Retina (tissue), 1 donor: ENCODE data around the gene CALML3.

Experiments
- DNase-seq: peaks from one replicate; pipeline ENCODE4 v3.0.0-alpha.2; 2016

Gene CALML3

DNA sequence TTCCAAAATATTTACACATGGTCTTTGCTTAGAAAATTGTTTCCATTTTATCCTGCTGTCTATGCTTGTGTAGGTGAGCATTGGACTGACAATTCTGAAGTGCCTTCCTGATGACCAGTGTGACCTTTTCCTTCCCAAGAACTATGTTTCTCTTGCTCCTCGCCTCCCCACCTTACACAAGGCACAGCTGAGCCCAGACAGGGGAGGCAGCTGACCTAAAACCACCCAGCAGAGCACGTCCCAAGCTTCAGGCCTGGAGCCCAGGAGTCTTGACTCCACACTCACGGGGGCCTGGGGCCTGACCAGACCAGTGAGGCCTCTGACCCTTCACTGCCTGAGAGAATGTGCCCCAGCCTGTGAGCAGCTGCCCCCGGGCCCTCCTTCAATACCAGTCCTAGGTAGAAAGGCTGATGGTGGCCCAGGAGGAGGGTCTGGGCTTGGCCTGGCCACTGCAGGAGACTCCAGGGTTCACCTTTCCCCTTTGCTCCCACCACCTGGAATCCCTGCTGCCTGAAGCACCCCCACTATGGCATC, 32.4 kb upstream of the CALML3 start:
- DNase-seq, result no peak

DNA sequence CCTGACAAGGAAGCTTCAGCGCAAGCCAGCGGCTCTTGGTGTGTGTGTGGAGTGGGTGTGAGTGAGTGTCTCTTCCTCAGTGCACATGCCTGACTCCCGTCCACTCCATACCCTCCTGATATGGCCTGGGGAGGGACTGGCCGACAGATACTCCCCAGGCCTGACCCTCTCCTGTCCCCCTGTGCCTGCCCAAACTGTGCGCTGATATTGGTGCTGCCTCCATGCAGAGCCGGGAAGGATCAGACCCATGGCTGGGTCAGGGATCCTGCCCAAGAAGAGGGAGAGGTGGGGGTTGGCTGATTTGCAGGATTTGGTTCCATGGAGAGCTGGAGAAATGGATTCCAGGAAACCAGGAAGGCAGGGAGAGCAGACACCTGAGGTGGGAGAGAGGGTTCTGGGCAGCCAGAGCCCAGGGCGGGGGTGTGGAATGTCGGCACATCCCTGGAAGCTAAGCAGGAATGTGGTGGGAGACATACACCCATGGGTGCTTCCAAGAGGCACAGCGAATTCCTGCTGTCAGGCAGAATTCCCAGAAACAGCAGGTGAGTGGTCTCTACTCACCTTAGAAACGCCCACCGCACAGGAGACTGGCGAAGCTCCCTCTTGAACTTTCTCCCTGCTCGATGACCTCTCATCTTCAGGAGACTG, 31.7 kb upstream of the CALML3 start:
- DNase-seq, result no peak

DNA sequence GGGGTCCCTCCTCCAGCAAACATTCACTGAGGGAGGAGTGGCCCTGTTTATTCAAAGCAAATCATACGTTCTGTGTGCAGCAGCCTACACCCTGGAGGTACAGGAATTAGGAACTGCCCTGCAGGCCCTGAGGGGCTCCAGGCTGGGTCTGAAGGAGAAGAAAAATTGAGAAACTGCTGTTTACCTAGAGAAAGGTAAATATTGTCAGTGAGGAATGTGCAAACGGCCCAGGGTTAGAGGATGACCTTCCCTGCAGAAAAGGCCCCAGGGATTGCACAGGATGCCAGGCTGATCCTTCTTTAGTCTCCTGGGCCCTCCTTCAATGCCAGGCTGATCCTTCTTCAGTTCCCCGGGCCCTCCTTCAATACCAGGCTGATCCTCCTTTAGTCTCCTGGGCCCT, 31.1 kb upstream of the CALML3 start:
- DNase-seq, result no peak

DNA sequence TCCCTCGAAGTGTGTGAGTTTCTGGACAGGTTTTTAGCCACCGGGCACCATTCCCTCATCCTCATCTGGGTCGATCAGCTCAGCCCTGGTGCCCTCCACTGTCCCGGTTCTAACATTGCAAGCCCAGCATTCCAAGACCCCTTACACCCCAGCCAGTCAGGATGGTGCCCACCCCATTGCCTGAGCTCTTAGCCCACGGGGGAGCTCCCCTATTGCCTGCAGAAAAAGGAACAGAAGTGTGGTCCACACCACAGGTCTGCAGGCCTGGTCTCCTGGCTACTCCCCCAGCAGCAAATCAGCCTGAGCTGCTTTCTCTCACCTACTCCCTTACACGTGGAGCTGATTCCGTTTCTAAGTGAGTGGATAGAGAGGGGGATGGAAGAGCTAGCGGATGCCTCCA, 30.1 kb upstream of the CALML3 start:
- no peak for DNase-seq

DNA sequence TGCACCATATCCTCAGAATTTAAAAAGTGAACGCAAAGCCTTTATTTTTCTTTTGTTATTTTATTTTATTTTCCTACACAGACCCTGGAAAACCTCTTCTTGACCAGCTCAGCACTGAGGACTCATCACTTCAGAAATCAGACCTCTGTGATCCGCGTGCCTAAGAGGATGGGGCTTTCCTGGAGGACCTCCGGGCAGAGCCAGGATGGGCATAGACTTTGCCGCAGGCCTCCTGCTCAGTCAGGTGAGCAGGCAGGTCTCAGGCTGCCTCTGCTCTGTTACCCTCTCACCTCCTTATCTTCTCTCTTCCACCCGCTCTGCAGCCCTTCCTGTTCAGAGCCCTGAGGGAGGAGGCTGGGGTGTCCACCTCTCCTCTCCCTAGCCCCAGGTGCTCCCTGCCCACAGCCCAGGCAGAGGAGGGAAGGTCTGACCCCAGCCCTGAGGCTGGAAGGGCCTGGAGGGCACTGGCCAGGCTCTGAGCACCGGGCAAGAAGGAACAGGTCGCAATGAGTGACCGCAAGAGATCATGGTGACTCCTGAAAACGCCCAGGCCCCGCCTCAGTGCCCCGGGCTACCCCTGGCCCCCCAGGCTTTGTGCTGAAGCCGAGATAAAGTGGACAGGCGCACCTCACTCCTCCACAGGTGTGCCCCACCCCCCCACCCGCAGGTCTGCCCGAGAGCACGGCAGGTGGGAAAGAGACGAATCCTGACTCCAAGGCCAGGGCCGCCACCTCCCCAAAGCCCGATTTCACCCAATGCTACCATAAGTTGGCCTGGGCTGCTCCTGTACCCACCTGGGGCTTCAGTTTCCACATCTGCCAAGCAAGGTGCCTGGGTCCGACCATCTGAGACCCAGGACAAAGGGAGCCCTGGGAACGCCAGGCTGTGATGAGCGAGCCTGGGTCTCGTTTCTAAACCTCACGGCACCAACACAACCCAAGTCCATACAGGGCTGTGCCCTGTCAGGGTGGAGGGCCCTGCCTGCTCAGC, 28.2 kb upstream of the CALML3 start:
- DNase-seq, result no peak

DNA sequence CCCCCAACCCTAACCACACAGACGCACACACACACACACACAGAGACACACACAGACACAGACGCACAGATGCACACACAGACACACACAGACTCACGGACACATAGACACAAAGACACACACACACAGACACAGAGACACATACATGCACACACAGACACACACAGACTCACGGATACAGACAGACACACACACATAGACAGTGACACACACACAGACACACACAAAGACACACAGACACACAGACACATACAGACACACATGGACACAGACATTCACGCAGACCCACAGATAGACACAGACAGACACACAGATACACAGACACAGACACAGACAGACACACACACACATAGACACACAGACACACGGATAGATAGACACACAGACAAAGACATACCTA, 27.5 kb upstream of the CALML3 start:
- no peak for DNase-seq

DNA sequence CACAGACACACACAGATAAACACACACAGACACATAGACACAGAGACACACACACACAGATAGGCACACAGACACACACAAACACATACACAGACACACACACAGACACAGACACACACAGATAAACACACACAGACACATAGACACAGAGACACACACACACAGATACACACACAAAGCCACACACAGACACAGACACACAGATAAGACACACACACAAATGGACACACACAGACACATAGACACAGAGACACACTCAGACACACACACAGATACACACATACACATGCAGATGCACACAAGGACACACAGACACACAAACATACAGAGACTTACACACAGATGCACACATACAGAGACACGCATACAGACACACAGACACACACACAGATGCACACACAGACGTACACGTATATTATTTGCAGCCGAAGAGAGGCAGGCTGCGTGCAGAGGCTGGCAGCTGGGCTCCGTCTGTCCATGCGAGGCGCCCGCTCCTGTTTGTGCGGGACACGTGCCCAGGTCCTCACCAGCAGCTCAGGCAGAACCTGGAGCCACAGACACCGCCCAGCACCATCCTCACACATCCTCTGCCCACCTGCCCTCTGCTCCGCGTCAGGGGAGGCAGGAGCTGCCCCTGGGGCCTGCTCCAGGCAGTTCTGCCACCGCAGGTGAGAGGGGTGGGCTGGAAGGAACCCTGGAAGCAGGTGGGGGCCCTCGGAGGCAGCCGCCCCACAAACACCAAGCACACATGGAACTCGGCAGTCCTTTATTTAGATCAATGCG, 26.6 kb upstream of the CALML3 start:
- DNase-seq, result no peak

DNA sequence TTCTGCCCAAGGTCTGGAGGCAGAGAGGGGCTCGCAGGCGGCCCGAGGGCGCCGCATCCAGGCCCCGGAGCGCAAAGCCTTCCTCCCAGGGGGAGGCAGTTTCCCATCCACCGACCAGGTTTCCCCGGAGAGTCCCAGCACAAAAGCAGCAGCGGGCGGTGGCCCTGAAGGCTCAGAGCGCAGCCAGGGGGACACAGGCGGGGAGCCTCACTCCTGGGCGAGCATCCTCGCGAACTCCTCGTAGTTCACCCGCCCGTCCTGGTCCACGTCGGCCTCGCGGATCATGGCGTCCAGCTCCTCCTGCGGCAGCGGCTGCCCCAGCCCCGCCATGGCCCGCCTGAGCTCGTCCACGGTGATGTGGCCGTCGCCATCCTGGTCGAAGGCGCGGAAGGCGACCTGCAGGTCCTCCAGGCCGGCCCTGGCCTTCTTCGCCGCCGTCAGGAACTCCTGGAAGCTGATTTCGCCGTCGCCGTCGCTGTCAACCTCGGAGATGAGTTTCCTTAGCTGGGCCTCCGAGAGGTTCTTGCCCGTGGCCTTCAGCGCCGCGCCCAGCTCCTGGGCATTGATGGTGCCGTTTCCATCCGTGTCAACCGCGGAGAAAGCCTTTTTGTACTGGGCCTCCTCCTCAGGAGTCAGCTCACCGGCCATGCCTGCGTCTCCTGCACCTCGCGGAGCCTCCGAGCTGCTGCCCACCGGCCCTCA, 25.8 kb upstream of the CALML3 start:
- DNase-seq, result no peak

DNA sequence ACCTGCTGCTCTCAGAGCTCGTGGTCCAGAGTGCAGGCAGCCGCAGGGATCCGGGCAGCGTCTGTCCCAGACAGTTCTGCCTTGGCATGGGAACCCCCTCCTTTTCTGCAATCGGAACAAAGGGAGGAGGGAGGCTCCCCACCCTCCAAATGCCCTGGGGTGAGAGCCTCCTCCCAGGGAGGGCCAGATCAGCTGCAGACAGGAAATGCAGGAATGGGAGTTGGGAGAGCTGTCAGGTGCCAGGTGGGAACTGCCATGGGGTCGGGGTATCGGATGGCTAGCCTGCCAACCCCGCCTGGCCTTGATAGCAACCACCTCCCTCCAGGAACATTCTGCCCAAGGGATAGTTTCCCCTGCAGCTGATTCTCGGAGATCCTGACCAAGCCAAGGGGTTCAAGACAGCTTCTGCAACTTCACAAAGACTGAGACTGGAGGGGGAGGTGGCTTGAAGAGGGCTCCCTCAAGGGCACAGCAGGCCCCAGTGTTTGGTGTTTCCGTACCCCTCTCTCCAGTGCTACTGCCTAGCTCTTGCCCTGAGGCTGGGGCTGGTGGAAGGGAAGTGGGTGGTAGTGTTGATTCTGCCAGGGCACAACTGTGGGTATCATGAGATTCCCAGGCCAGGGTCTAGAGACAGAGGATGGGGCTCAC, 25.1 kb upstream of the CALML3 start, which contains the start of gene CALML5:
TSS of gene CALML5 (minus strand) at position 78 of the 648 bp plus-strand sequence. CDS start 132 bp downstream, outside the sequence.
- no peak for DNase-seq

DNA sequence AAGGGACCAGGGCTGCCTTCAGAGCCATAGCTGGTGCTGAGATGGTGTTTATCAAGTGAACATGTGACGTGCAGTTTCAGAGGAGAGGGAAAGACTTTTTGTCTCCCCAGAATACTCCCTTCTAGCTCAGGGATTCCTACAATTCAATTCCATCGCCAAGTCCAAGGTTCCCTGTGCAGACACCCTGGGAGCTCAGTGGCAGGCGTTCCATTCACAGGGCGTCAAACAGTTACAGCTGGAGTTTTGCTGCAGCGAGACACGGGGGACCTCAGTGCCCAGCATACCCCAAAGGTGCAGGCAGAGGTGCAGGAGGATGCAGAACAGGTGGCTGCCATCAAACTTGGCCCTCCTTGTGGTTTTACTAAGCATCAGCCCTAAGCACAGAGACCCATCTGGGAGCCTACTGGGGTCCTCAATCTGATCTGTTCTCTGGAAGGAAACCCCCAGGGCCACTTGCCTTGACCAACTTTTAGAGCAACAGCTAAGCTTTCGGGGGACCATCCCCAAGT, 24.5 kb upstream of the CALML3 start:
- no peak for DNase-seq

DNA sequence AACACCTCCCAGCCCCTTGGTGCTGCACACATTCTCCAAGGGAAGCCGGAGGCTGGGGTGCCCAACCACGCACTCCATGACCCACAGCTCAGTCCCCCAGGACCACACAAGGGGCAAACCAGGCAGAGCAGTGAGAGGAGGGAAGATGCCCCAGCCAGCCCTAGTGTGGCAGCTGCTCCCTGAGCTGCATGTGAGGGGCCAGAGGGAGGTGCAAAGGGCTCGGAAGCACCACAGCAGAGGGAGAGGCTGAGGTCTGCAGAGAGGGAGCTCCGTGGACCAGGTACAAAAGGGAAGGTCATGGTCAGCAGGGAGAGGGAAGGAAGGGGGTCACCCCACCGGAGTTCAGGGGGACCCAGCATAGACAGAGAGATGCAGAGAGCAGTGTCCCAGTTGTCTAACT, 23.9 kb upstream of the CALML3 start:
- DNase-seq, result no peak

DNA sequence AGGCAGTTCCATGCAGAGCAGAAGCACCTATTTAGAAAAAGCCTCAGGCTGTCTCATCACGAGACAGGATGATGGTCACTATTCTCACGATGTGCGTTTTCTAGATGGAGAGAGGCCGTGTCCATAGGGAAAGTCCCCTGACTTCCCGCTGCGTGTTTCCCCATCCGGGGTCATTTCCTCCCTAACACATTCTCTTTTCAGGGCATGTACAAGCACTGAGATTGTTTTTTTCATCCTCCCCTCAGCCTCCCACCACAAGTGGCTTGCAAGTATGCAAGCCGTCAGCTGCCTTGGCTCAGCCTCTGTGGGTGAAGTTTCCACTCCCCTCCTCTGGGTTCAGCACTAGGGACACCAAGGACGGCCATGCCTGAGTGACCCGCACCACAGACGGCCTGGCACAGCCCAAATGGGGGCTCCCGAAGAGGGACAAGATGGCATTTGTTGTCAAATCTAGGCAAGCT, 22.7 kb upstream of the CALML3 start:
- DNase-seq, result no peak

DNA sequence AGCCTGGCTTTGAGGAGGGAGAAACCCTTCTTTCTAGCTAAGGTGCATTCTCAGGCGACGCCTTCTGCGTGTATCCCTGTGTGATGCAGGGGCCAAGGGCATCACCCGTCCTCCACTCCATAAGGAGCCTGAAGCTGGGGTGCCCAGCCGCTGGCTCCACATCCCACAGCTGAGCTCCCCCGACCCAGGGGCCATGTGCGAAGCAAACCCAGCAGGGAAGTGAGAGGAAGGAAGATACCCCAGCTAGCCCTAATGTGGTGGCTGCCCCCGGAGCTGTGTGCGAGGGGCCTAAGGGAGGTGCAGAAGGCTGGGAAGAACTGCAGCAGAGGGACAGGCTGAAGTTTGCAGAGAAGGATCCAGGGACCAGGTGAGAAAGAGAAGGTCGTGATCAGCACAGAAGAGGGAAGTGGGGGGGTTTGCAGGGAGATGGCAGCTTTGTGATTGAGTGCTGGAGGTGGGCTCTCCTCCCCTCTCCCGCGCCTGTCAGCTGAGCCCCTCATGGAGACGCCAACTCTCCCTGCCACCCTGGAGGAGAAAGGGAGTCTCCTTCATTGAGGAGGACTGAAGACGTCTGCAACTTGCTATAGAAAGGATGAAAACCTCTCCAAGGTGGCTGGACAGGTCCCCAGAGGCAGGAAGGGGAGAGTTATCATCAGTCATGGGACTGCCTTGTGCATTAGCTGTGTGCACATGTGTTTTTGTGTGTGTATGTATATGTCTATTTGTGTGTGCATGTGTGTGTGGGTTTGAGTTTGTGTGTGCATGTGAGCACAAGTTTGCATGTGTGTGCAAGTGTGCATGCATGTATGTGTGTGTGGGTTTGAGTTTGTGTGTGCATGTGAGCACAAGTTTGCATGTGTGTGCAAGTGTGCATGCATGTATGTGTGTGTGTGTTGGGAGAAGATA, 21.9 kb upstream of the CALML3 start:
- no peak for DNase-seq

DNA sequence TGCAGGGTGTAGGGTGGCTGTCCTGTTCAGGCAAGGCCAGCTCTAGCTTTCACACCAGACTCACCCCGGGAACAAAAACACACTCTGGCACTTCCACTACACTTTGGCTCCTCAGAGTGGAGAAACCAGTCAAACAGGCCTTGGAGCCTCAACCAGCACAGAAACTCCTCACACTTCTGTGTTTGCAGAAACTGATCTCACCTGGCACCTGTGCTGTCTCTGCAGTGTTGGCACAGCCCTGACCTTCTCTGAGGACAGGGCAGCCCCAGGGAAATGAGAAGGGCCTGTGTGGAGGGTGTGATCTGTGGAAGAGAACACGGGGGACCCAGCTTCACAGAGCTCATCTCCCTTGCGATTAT, 21.3 kb upstream of the CALML3 start:
- DNase-seq, result no peak

DNA sequence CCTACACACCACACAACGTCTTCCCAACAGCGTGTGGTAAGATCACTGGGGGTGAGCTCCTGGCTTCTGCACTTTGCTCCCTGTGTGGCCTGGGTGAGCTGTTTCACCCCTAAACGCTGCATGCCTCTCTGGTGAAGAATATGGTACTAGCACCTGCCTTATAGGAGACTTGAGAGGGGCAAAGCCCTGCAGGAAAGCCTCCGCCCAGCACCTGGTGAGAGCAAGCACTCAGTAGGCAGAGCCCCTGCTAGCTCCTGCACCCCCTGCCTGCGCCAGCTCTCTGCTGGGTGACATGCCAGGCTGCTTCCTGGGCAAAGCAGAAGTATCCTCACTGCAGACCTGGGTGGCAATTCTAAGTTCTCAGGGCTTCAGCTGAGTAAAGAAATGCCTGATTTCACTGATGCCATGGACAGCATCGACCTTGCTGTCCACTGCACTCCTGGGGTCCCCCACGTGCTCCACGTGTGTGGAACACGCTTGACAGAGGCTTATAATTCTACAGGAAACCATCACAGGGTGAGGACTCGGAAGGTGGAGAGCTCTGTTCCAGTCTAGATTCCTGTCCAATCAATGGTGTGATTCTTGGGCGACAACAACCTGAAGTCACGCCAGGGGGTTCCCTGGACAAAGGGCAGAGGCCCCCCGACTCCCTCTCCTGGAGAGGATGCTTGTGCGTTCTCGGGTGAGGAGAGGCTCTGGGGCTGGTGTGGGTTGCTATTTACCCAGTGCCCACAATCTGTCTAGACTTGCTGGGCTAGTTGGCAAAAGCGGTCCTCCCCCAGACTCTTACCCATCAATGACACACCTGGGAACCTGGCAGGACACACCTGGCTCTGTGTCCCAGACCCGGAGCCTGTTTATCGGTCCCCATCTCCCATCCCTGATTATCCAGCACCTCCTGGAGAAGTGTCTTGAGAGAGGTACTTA, 20.4 kb upstream of the CALML3 start:
- no peak for DNase-seq

DNA sequence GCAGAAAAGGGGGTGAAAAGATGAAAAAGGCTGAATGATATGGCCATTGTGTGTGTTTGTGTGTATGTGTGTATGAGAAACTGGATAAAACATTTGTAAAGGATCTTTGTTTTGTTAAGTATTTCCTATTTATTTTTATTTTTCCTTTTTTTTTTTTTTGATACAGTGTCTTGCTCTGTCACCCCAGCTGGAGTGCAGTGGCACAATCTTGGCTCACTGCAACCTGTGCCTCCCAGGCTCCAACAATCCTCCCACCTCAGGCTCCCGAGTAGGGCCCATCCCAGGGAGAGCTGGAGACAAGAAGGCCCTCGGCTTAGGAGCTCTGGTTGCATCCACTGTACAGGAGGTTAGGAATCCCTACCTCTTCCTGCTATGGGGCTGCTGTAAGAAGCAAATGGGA, 18.5 kb upstream of the CALML3 start:
- DNase-seq, result no peak

DNA sequence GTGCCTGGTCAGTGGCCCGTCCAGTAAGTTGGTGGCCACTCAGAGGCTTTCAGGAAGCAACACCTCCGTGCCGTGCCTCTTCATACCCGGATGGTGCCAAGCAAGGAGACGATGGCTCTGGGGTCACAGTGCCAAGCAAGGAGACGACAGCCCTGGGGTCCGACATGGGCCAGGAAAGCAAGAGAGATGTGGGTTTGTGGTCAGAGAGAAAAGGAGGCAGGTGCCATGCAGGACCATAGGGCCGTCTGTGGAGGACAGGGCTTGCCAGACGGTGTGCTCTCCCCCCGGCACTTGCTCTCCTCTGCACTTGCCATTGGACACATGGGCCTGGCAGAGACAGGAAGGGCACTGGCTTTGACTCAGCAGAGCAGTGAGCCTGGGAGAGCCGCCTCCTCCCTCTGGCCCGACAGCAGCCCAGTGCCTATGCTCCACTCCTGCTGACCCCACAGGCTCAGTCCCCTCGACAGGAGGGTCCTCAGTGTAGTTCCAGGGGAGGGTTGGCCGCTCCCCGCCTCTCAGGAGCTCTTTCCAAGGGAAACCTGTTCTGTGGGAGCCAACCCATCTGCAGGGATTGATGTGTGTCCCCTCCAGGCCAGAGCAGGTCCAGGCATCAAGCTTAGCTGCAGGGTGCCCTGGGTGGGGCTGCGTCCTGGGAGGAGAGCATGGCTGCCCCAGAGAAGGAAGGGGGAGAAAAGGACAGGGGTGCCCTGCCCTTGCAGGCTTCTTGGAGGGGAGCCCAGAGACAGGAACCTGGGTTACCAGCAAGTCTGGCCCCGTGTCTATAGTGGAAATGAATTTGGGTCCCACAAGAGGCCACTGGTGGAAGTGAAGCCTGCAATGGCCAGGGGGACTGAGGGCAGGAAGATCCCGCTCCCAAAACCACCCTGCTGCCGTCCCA, 17.8 kb upstream of the CALML3 start:
- DNase-seq, result no peak

DNA sequence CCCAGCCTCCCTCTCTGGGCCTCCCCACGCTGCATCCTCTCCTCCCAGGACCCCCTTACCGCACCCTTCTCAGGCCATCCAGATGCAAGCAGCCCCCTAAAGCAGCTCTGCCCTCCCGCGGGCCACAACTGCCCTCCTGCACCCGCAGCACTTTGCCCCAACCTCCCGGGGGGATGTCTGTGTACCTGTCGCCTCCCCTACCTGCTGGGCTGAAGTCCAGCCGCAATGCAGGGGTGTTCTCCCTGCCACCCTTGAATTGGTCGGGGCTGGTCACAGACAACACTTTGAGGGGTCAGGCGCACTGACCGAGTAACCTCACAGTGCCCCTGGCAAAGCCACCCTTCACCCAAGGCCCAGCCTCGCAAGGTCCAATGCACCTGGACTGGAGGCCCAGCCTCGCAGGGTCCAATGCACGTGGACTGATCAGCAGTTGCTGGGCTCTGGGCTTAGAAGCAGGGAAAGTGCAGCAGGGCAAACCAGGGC, 17.1 kb upstream of the CALML3 start:
- DNase-seq, result no peak
